ENCODE data around the gene SPTLC3. TPM values are rescaled to one million over a fixed set of nuclear protein-coding genes. Genes with fewer than 3 reads are reported as not detected.

Gene SPTLC3
- total and polyA plus RNA-seq, 2 of the 13 experiments (the other 11 are each of a cell fraction or from before 2014, with no cell fraction given) = 20.5 to 95.6 TPM

GRCh38 chr20:13166011-13166410 is 157.2 kb downstream of the SPTLC3 start (continued):
- no peak for TF ChIP-seq ZNF276 (CRISPR knock-in tag; IDR thresholded peaks at IDR 0.05; ENCODE audit: low read depth)

- TF ChIP-seq ZMAT5 (CRISPR knock-in tag; IDR thresholded peaks at IDR 0.05; ENCODE audit: borderline replicate concordance, low read depth) = no peak
- TF ChIP-seq SMAD9 (CRISPR knock-in tag; IDR thresholded peaks at IDR 0.05) = no peak
- TF ChIP-seq CBX2 (IDR thresholded peaks at IDR 0.05; ENCODE audit: low read depth, low read length) = no peak
- no peak for TF ChIP-seq CBX2 (CRISPR knock-in tag; IDR thresholded peaks at IDR 0.05; ENCODE audit: low read depth)
- no peak for TF ChIP-seq ZNF335 (CRISPR knock-in tag; IDR thresholded peaks at IDR 0.05)
- ATAC-seq = no peak
- H3K27ac ChIP-seq (ENCODE audit: extremely low read length, insufficient read depth, low read length) = no peak overlapping the region
- no peak overlapping the region for H3K9ac ChIP-seq (ENCODE audit: insufficient read depth, low read depth, low read length)
- in situ Hi-C loops (cut with HindIII; ENCODE audit: extremely low pct_ligation_motif_present, low pct_unique_long_range_greater_than_20kb) = no loop called here
- no peaks in the 10 kb centered on the region for H3K27me3 ChIP-seq (ENCODE audit: control insufficient read depth in 1 of 2, insufficient read depth in 2 of 2, low read length in 2 of 2)
- H2AFZ ChIP-seq (ENCODE audit: low read length) = no peak overlapping the region
- H3K4me1 ChIP-seq (ENCODE audit: insufficient read depth, low read length) = no peaks in the 10 kb centered on the region
- no peak for FAIRE-seq
- no peak overlapping the region for H3K4me3 ChIP-seq (replicated peaks in 1 of 3; ENCODE audit: insufficient read depth in 1 of 3, low read depth in 2 of 3, low read length in 3 of 3)
- ChIA-PET CTCF (ENCODE audit: low intra/inter-chr PET ratio, low total read pairs) (no interaction called here), POLR2A (no interaction called here)
- no peaks in the 10 kb centered on the region for H3K79me2 ChIP-seq (ENCODE audit: insufficient read depth, low read length)
- peaks cover 9 to 18% of the 10 kb centered on the region in 2 experiments for H3K36me3 ChIP-seq (replicated peaks in 1 of 2; ENCODE audit: control insufficient read depth in 1 of 2, insufficient read depth in 2 of 2, low read length in 2 of 2)
- DNase-seq (ENCODE audit: low spot score) = no peak
- intact Hi-C loops (cut with micrococcal nuclease; ENCODE audit: unreplicated experiment) = no loop called here
- H3K4me2 ChIP-seq (ENCODE audit: low read depth, low read length) = no peak overlapping the region
- H3K9me3 ChIP-seq (ENCODE audit: low read length) = no peaks in the 10 kb centered on the region
- WGBS (ENCODE audit: low lambda C conversion rate) = 93% methylated on average over 3 of the region's 3 CpGs
- no TSS peak for BruUV-seq (replicated peaks)
- H4K20me1 ChIP-seq (ENCODE audit: insufficient read depth, low read length) = no peaks in the 10 kb centered on the region
These were observed 157.7 kb downstream of the SPTLC3 start for GRCh38 chr20:13166437-13166836.
